Measurements from ENCODE around the gene ZPLD1. TPM values are rescaled to one million over a fixed set of nuclear protein-coding genes. Genes with fewer than 3 reads are reported as not detected.

ZPLD1 gene
- total RNA-seq, 4 donors from 2014 or later, result not detected

DNA sequence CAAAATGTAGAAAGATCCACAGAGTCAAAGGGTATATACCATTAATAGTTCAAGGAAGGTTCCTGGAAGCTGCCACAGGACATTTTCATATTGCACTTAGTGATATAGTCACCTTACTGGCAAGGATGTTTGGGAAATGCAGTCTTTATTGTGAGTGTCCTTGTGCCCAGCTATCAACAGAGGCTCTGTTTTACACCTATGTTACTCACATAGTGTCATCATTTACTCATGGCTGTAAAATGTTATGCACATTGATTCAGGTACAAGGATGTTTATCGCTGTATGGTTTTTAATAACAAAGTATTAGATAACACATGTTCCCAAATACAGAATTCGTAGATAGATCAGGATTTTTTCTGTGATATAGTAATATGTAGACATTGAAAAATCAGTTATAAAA lies 50.9 kb downstream of the ZPLD1 start:
- TF ChIP-seq, protein P1, sequence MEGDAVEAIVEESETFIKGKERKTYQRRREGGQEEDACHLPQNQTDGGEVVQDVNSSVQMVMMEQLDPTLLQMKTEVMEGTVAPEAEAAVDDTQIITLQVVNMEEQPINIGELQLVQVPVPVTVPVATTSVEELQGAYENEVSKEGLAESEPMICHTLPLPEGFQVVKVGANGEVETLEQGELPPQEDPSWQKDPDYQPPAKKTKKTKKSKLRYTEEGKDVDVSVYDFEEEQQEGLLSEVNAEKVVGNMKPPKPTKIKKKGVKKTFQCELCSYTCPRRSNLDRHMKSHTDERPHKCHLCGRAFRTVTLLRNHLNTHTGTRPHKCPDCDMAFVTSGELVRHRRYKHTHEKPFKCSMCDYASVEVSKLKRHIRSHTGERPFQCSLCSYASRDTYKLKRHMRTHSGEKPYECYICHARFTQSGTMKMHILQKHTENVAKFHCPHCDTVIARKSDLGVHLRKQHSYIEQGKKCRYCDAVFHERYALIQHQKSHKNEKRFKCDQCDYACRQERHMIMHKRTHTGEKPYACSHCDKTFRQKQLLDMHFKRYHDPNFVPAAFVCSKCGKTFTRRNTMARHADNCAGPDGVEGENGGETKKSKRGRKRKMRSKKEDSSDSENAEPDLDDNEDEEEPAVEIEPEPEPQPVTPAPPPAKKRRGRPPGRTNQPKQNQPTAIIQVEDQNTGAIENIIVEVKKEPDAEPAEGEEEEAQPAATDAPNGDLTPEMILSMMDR (IDR thresholded peaks at IDR 0.05; ENCODE audit: low read depth), result no peak

DNA sequence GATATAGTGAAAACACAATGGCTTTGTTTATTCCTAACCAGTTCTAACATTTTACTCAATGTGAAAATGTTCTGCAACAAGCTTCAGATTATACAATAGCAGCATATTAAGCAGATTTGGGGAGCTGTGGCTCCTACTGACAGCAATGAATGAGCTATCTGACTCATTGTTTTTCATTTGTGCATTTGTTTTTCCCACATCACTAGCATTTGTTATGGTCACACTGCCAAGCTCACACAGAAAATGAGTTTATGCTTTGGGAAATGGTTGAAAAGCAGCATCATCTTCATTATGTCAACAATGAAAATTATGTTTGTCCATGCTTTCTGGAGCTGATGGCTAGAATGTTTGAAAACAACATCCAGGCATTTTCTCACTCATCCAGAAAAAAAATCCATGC lies 53.5 kb downstream of the ZPLD1 start:
- TF ChIP-seq, protein P1 (IDR thresholded peaks at IDR 0.05; ENCODE audit: low read depth), result no peak

DNA sequence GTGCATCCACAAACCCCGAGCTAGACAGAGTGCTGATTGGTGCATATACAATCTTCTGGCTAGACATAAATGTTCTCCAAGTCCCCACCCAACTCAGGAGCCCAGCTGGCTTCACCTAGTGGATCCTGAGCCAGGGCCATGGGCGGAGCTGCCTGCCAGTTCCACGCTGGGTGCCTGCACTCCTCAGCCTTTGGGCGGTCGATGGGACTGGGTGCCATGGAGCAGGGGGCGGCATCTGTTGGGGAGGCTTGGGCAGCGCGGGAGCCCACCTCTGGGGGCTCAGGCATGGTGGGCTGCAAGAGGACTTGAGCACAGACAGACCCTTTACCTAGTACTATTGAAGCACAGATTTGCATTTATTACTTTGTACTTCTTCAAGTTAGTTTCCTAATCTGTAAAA lies 57.5 kb downstream of the ZPLD1 start:
- TF ChIP-seq, protein P1 (IDR thresholded peaks at IDR 0.05; ENCODE audit: low read depth), result no peak

DNA sequence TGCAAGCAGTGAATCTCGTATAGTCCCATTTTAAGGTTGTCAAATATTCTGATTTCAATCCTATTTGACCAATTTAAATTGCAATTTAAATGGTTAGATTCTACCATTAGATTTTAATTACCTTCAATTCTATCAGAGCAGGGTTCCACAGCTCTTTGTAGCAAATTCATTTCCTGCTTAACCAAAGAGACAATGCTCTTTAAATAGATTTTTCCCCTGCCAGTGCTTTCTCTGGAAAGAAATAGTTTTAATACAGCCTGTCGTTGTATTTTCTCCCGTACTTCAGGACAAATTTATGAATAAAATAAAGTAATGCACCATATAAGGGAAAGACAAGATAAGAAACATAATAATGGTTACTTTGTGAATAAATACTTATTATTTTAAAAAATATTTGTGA lies 62.8 kb downstream of the ZPLD1 start:
- TF ChIP-seq, protein P1 (IDR thresholded peaks at IDR 0.05; ENCODE audit: low read depth), result no peak

DNA sequence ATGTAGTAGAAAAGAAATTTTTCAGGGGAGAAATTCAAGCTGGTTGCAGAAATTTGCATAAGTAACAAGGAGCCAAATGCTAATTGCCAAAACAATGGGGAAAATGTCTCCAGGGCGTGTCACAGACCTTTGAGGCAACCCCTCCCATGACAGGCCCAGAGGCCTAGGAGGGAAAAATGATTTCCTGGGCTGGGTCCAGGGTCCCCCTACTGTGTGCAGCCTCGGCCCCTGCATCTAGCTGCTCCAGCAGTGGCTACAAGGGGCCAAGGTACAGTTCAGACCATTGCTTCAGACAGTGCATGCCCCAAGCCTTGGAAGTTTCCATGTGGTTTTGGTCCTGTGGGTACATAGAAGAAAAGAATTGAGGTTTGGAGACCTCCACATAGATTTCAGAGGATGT lies 70.7 kb downstream of the ZPLD1 start:
- TF ChIP-seq, protein P1 (IDR thresholded peaks at IDR 0.05; ENCODE audit: low read depth), result no peak

DNA sequence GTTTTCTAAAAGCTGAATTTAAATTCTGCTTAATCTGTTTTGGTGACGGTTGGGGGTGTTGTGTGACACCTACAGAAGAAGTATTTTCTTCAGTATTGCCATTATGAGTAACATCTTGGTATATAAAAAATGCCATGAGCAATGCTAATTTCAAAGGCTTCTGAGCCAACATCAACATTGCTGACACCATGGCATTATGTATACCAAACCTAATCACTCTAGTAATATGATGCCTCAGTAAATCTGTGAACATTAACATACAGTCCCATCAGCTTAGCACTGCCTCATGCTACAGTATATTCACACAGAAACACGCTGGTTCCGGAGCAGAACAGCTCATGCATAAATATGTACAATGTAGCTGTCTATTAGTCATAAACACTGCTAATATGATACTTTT lies 75.8 kb downstream of the ZPLD1 start:
- TF ChIP-seq, protein P1 (IDR thresholded peaks at IDR 0.05; ENCODE audit: low read depth), result no peak

DNA sequence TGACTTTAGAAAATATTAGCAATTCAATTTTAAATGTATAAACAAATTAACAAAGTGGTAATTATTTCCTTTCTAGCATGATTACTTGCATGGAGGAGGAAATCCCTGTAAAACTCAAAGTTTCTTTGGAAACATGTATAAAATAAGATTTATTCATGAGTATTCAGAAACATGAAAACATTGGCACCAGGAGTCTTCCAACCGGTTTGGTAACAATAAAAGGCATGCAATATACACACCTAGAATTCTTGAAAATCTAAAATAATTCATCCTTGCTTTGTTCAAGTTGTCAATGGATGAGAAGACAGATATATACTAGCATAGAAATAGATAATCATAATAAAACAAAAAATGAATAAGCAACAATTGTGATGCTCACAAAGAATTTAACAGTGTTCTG lies 76.4 kb downstream of the ZPLD1 start:
- TF ChIP-seq, protein P1 (IDR thresholded peaks at IDR 0.05; ENCODE audit: low read depth), result no peak
